Measurements from ENCODE around the gene DOCK3.

DNA sequence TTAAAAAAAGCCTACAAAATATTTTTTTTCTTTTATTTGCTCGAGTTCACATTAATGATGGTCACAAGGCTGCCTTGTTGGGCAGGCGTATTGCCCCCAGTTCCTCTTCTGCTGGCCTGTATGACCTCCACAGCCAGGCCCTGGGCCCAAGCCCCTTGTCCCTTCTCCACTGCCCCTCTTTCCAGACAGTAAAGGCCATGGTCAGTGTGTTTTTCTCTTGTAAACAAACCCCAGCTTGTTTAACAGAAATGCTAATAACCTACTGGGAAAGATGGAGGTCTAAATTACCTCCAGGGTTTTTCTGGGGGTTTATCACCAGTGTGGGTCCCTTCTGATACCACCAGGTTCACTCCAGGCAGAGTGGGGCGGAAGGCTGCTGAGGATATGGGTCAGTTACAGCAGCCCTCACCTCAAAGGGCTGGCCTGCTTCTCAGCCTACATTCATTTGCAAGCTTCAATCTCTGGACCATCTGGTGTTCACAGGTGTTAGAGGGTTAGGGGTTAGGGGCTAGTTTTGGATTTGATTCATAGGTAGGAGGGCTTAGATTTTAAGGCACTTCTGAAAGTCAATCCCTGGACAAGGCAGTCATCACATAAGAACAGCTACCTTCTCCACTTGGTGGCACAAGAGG, 708.3 kb downstream of the DOCK3 start:
- TF ChIP-seq, protein P1, sequence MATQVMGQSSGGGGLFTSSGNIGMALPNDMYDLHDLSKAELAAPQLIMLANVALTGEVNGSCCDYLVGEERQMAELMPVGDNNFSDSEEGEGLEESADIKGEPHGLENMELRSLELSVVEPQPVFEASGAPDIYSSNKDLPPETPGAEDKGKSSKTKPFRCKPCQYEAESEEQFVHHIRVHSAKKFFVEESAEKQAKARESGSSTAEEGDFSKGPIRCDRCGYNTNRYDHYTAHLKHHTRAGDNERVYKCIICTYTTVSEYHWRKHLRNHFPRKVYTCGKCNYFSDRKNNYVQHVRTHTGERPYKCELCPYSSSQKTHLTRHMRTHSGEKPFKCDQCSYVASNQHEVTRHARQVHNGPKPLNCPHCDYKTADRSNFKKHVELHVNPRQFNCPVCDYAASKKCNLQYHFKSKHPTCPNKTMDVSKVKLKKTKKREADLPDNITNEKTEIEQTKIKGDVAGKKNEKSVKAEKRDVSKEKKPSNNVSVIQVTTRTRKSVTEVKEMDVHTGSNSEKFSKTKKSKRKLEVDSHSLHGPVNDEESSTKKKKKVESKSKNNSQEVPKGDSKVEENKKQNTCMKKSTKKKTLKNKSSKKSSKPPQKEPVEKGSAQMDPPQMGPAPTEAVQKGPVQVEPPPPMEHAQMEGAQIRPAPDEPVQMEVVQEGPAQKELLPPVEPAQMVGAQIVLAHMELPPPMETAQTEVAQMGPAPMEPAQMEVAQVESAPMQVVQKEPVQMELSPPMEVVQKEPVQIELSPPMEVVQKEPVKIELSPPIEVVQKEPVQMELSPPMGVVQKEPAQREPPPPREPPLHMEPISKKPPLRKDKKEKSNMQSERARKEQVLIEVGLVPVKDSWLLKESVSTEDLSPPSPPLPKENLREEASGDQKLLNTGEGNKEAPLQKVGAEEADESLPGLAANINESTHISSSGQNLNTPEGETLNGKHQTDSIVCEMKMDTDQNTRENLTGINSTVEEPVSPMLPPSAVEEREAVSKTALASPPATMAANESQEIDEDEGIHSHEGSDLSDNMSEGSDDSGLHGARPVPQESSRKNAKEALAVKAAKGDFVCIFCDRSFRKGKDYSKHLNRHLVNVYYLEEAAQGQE (IDR thresholded peaks at IDR 0.05; ENCODE audit: insufficient read depth in 1 of 2, low read depth in 2 of 2, low read length in 2 of 2) = no peak
- TF ChIP-seq SIN3A (IDR thresholded peaks at IDR 0.05; ENCODE audit: borderline replicate concordance, insufficient read depth, low read length) = no peak
- TF ChIP-seq POLR2AphosphoS5 (IDR thresholded peaks at IDR 0.05; ENCODE audit: low read depth, low read length) = no peak
- no peak for TF ChIP-seq TAF1 (IDR thresholded peaks at IDR 0.05; ENCODE audit: borderline replicate concordance, insufficient read depth, low read length)

Measured in PFSK-1 (cell line).